Thymus (tissue), 11 donors: Measurements from ENCODE around the gene TBL1XR1. TPM values are rescaled to one million over a fixed set of nuclear protein-coding genes. Genes with fewer than 3 reads are reported as not detected.
"Not testable (repeated sequence)": the region's sequence is repeated elsewhere in the genome, so short reads cannot be mapped to it uniquely, and the experiment has no call there.

Source experiments
- DNase-seq, 9 donors: peaks; one replicate each; pipeline ENCODE4 v3.0.0-alpha.2; 2013; ENCODE audit warnings: low spot score in 9 of 9, low read depth in 6 of 9, missing footprints in 1 of 9
- H3K27ac ChIP-seq, 2 donors: one replicate each; pipeline ENCODE4 v1.5.1; 2013; ENCODE audit warnings: control low read depth in 1 of 2, low read depth in 1 of 2, low read length in 1 of 2, mild to moderate bottlenecking in 1 of 2, moderate library complexity in 1 of 2
- H3K27me3 ChIP-seq, 2 donors: one replicate each; pipeline ENCODE4 v1.5.1; 2013; ENCODE audit warnings: low read length in 1 of 2; ENCODE audit not compliant: control insufficient read depth in 2 of 2, insufficient read depth in 1 of 2
- H3K36me3 ChIP-seq, 2 donors: one replicate each; pipeline ENCODE4 v1.5.1; 2013; ENCODE audit warnings: low read length in 1 of 2, mild to moderate bottlenecking in 1 of 2, moderate library complexity in 1 of 2; ENCODE audit not compliant: control insufficient read depth in 2 of 2, insufficient read depth in 2 of 2
- H3K4me1 ChIP-seq, 2 donors: one replicate each; pipeline ENCODE4 v1.5.1; 2013; ENCODE audit warnings: low read length in 2 of 2; ENCODE audit not compliant: control insufficient read depth in 2 of 2, insufficient read depth in 2 of 2
- H3K4me3 ChIP-seq, 2 donors: one replicate each; pipeline ENCODE4 v1.5.1; 2013; ENCODE audit warnings: low read length in 2 of 2, control low read depth in 1 of 2, mild to moderate bottlenecking in 1 of 2
- H3K9me3 ChIP-seq, 2 donors: one replicate each; pipeline ENCODE4 v1.5.1; 2013; ENCODE audit warnings: low read length in 1 of 2, mild to moderate bottlenecking in 1 of 2; ENCODE audit not compliant: control insufficient read depth in 2 of 2, insufficient read depth in 1 of 2
- WGBS: extraction: QIAGEN DNeasy Blood & Tissue Kit; methylation state at CpG from one replicate; pipeline ENCODE4 v1.1.7; 2013; 5-methylcytosine and 5-hydroxymethylcytosine counted together
- polyA plus RNA-seq: library from polyadenylated mRNA; stranded (reverse); fragments of 200-250 nt; gene quantifications from one replicate; pipeline ENCODE4 v1.2.3, GENCODE V29; 2013
- total RNA-seq: library from RNA; stranded (reverse); fragments of 120-200 nt; gene quantifications from one replicate; pipeline ENCODE4 v1.2.4, GENCODE V29; 2013
- donor health status: healthy.

The TBL1XR1 gene
- total and polyA plus RNA-seq, 2 donors, result 66.5 to 130 TPM

DNA sequence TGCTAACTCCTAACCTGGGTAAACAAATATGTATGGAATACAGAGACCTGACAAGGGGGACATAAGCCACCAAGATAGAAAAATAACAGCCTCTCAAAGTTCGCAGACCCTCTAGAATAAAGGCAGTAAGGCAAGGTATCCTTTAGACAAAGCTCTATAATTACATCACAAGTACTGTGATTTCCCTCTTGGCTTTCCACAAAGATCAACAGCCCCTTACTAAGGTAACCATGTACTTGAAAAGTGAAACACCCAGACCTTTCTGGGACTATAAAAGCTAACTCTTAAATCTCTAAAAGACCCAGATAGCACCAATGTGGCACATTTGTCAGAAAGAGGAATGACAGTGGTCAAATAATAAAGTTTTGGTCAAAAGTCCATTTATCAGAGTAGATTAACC is 51.9 kb downstream of the TBL1XR1 start:
- DNase-seq, result no peak
- Histone ChIP-seq H3K27ac (peak overlapping the region; percentile 34 to 71), H3K4me3 (no peak overlapping the region), H3K27me3 (no peaks in the 10 kb centered on the region), H3K4me1 (peaks cover 10 to 23% of the 10 kb centered on the region in 2 donors), H3K36me3 (peaks cover 7 to 28% of the 10 kb centered on the region in 2 donors), H3K9me3 (no peaks in the 10 kb centered on the region)
- WGBS, result 78% methylated on average over 1 of the region's 1 CpG

DNA sequence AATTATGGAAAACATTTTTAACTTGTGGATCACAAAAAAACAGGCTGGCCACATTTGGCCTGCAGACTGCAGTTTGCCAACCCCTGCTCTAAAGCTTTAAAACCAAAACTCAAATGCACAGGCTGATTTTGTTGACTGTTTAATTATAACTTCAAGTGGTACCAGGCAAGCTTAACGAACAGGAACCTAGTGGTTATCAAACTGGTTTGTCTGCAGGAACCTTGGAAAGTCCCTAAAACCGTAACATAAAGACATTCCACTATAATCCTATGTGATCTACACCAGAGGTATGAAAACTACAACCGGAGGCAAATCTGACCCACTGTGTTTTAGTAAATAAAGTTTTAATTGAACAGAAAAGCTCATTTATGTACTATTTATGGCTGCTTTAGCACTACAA is 52.4 kb downstream of the TBL1XR1 start:
- H3K36me3 ChIP-seq, result peaks cover 7 to 27% of the 10 kb centered on the region in 2 donors
- peak overlapping the region; percentile 36 to 71 for H3K27ac ChIP-seq
- H3K27me3 ChIP-seq, result no peaks in the 10 kb centered on the region
- WGBS, result 15% methylated on average over 3 of the region's 3 CpGs
- H3K4me1 ChIP-seq, result peaks cover 10 to 26% of the 10 kb centered on the region in 2 donors
- DNase-seq, result peak in 1 of 9 donors; percentile 60
- no peak overlapping the region for H3K4me3 ChIP-seq
- no peaks in the 10 kb centered on the region for H3K9me3 ChIP-seq

DNA sequence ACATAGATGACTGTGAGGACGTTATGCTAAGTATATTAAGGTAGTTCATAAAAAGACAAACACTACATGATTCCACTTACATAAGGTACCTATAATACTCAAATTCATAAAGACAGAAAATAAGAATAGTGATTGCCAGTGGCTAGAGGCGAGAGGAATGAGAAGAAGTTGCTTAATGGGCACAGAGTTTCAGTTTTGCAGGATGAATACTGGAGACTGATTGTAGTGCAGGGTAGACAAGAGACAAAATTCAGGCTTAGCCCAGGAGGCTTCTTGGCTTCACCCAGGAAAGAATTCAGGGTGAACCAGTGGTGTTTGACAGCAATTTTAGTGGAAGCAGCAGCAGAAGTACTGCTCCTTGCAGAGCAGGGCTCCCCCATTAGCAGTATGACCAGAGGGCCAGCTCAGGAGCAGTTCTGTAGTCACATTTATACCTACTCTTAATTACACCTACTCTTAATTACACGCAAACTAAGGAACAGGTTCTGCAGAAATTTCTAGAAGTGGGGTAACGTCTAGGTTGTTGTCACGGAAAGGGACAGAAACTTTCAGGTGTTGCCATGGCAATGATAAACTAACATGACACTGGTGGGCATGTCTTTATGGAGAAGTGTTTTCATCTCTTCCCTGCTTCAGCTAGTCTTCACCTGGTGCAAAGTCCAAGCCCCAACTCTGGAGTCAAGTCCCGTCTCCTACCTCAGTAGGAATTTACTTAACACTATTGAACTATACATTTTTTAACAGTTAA is 55.2 kb downstream of the TBL1XR1 start:
- DNase-seq, result no peak
- 87% methylated on average over 6 of the region's 6 CpGs for WGBS
- H3K36me3 ChIP-seq, result peaks cover 0 to 25% of the 10 kb centered on the region in 2 donors
- H3K4me1 ChIP-seq, result peaks cover 13 to 41% of the 10 kb centered on the region in 2 donors
- no peaks in the 10 kb centered on the region for H3K9me3 ChIP-seq
- H3K27ac ChIP-seq, result peak overlapping the region in 1 of 2 donors; percentile 65
- H3K4me3 ChIP-seq, result no peak overlapping the region
- no peaks in the 10 kb centered on the region for H3K27me3 ChIP-seq

DNA sequence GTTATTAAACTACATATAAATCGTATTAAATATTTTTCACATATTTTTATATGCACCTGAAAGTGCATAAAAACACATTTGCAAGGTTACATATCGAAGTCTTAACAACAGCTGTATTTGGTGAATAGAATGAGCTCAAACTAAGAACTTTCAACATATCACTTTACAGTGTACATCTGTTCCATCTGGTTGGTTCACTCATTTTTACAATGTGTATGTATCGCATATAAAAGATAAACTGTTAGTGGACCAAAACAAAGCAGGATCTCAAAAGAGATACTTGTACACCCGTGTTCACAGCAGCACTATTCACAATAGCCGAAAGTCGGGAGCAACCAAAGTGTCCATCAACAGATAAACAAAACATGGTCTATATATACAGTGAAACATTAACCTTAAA is 55.8 kb downstream of the TBL1XR1 start:
- peak overlapping the region in 1 of 2 donors; percentile 34 for H3K27ac ChIP-seq
- WGBS, result 94% methylated on average over 6 of the region's 6 CpGs

DNA sequence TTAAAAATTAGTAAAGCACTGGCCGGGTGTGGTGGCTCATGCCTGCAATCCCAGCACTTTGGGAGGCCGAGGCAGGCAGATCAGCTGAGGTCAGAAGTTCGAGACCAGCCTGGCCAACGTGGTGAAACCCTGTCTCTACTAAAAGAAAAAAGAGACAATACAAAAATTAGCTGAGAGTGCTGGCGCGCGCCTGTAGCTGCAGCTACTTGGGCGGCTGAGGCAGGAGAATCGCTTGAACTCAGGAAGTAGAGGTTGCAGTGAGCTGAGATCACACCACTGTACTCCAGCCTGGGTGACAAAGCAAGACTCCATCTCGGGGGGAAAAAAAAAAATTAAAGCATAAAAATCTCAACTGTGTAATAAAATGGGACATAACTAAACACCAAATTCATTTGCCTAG is 58.1 kb downstream of the TBL1XR1 start:
- H3K36me3 ChIP-seq, result peaks cover 0 to 19% of the 10 kb centered on the region in 2 donors
- not testable (repeated sequence) for DNase-seq, H3K27me3 ChIP-seq, H3K4me3 ChIP-seq, H3K9me3 ChIP-seq
- H3K27ac ChIP-seq, result peak overlapping the region in 1 of 2 donors; percentile 50
- peaks cover 5 to 31% of the 10 kb centered on the region in 2 donors for H3K4me1 ChIP-seq
- 81% methylated on average over 10 of the region's 10 CpGs for WGBS

More for the DNA sequence above, 55.8 kb downstream of the TBL1XR1 start:
- Histone ChIP-seq H3K9me3 (no peaks in the 10 kb centered on the region), H3K4me1 (peaks cover 13 to 37% of the 10 kb centered on the region in 2 donors), H3K27me3 (no peaks in the 10 kb centered on the region), H3K4me3 (no peak overlapping the region), H3K36me3 (peaks cover 0 to 25% of the 10 kb centered on the region in 2 donors)
- DNase-seq, result no peak

DNA sequence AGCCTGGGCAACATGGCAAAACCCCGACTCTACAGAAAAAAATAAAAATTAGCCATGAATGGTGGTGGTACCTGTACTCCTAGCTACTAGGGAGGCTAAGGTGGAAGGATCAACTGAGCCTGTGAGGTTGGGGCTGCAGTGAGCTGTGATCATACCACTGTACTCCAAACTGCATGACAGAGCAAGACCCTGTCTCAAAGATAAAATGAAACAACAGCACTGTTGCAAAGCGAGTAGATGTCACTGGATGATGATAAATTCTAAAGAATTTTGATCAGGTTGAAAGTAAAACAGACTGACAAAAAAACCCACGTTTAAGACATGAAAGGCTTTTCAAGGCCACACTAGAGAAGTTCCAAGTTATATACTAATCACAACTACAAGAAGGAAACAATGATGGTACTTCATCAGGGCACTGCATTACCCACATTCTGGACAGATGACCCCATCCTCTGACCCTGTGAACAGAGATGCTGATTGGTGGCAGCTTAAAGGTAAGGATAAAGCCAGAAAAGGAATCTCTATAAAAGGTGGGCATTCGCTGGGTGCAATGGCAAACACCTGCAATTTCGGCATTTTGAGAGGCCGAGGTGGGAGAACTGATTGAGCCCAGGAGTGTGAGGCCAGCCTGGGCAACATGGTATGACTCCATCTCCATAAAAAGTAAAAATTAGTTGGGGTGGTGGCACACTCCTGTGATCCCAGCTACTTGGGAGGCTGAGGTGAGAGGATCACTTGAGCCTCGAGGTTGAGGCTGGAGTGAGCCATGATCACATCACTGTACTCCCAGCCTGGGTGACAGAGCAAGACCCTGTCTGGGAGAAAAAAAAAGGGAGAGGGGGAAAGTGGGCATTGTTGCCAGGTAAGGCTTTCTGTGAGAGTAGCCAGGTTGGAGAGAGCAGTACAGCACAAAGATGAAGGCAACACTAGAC is 59.2 kb downstream of the TBL1XR1 start:
- Histone ChIP-seq H3K27ac (no peak overlapping the region), H3K9me3 (no peaks in the 10 kb centered on the region), H3K27me3 (no peaks in the 10 kb centered on the region), H3K36me3 (peaks cover 0 to 21% of the 10 kb centered on the region in 2 donors), H3K4me1 (peaks cover 5 to 29% of the 10 kb centered on the region in 2 donors), H3K4me3 (no peak overlapping the region)
- WGBS, result 85% methylated on average over 7 of the region's 7 CpGs
- DNase-seq, result no peak

DNA sequence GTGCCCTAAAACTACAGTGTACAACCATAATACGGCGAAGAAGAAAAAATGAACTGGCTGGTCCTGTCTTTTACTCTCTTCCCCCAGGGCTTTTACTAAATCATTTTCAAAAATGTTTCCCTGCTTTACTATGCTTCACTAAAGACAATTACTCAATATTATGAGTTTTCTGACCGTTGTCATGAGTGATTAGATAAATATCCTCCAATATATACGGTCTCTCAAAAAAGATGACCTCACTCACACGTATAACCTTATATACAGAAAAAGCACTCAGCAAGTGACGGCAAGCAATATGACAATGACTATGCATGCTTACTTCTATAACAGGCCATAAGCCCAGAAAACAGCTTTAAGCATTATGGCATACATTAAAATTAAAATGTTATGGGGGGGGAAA is 60.5 kb downstream of the TBL1XR1 start:
- Histone ChIP-seq H3K4me3 (no peak overlapping the region), H3K9me3 (no peaks in the 10 kb centered on the region), H3K4me1 (peaks cover 5 to 35% of the 10 kb centered on the region in 2 donors), H3K27ac (no peak overlapping the region), H3K27me3 (no peaks in the 10 kb centered on the region), H3K36me3 (peaks cover 4 to 30% of the 10 kb centered on the region in 2 donors)
- DNase-seq, result no peak
- 97% methylated on average over 6 of the region's 6 CpGs for WGBS

DNA sequence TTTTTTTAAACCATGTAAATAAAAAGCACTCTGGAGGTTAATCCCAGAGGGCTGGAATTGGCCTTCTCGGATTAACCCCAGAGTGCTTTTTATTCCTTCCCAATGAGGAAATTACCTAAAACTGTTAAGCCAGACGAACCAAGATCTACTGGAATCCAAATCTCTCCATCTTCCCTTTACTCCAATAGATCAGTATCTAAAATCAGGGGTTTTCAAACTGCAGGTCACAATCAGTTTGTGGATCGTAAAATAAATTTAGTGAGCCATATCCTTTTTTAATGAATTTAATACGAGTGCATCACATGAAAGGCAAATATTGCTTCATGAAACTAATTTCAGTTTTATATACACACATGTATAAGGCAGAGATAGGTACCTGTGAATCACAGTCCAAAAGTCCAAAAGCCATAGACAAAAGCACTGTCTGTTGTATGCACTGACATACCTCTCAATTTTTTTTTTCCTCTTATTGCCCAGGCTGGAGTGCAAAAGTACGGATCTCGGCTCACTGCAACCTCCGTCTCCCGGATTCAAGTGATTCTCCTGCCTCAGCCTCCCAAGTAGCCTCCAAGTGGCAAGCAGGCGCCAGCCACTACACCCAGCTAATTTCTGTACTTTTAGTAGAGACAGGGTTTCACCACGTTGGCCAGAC is 61.3 kb downstream of the TBL1XR1 start:
- Histone ChIP-seq H3K4me3 (no peak overlapping the region), H3K9me3 (no peaks in the 10 kb centered on the region), H3K27me3 (no peaks in the 10 kb centered on the region), H3K4me1 (peaks cover 5 to 35% of the 10 kb centered on the region in 2 donors), H3K36me3 (peaks cover 4 to 33% of the 10 kb centered on the region in 2 donors), H3K27ac (no peak overlapping the region)
- DNase-seq, result no peak
- WGBS, result 93% methylated on average over 10 of the region's 10 CpGs
